H9 (cell line): ENCODE measurements around the gene ADAMTS16. TPM values are rescaled to one million over a fixed set of nuclear protein-coding genes. Genes with fewer than 3 reads are reported as not detected.

Experiments
- DNase-seq: peaks from one replicate; pipeline ENCODE4 v3.0.0-alpha.2; 2017
- H2AFZ ChIP-seq: one replicate; pipeline ENCODE4 v1.6.1; 2013; ENCODE audit warnings: mild to moderate bottlenecking, low read length, control low read depth, moderate library complexity
- H2AK5ac ChIP-seq: 2 replicates; pipeline ENCODE4 v1.6.1; 2013; ENCODE audit warnings: low read length, control low read depth, mixed read lengths; ENCODE audit not compliant: insufficient read length
- H2BK120ac ChIP-seq: one replicate; pipeline ENCODE4 v1.6.1; 2013; ENCODE audit warnings: low read depth, mild to moderate bottlenecking, low read length, control low read depth, inconsistent platforms; ENCODE audit not compliant: poor library complexity, severe bottlenecking
- H2BK12ac ChIP-seq: 2 replicates; pipeline ENCODE4 v1.6.1; 2013; ENCODE audit warnings: low read length, control low read depth, mixed read lengths, low read depth; ENCODE audit not compliant: insufficient read length
- H2BK15ac ChIP-seq: 2 replicates; pipeline ENCODE4 v1.6.1; 2013; ENCODE audit warnings: low read depth, low read length, control low read depth
- H2BK20ac ChIP-seq: one replicate; pipeline ENCODE4 v1.6.1; 2013; ENCODE audit warnings: low read depth, mild to moderate bottlenecking, low read length, control low read depth, inconsistent platforms; ENCODE audit not compliant: poor library complexity, severe bottlenecking
- H2BK5ac ChIP-seq: 2 replicates; pipeline ENCODE4 v1.6.1; 2013; ENCODE audit warnings: low read length, control low read depth, mixed read lengths; ENCODE audit not compliant: insufficient read length
- H3K14ac ChIP-seq: 2 replicates; pipeline ENCODE4 v1.6.1; 2013; ENCODE audit warnings: low read length, control low read depth; ENCODE audit not compliant: insufficient read depth
- H3K18ac ChIP-seq: 2 replicates; pipeline ENCODE4 v1.6.1; 2013; ENCODE audit warnings: low read depth, mild to moderate bottlenecking, mixed read lengths, low read length, control low read depth; ENCODE audit not compliant: insufficient read length
- H3K23ac ChIP-seq: 2 replicates; pipeline ENCODE4 v1.6.1; 2013; ENCODE audit warnings: low read length, control low read depth, mixed read lengths, low read depth; ENCODE audit not compliant: insufficient read length
- H3K23me2 ChIP-seq: 2 replicates; pipeline ENCODE4 v1.6.1; 2013; ENCODE audit warnings: low read depth, mild to moderate bottlenecking, mixed read lengths, low read length, control low read depth; ENCODE audit not compliant: insufficient read length, poor library complexity, severe bottlenecking
- H3K27ac ChIP-seq: 2 replicates; pipeline ENCODE4 v1.5.1; 2013; ENCODE audit warnings: low read length, control low read depth, mixed read lengths, low read depth; ENCODE audit not compliant: insufficient read length
- H3K27me3 ChIP-seq: 2 replicates; pipeline ENCODE4 v1.6.1; 2013; ENCODE audit warnings: low read length, control low read depth, inconsistent platforms; ENCODE audit not compliant: insufficient read depth
- H3K4ac ChIP-seq: 2 replicates; pipeline ENCODE4 v1.6.1; 2013; ENCODE audit warnings: low read depth, mild to moderate bottlenecking, control low read depth, inconsistent platforms, low read length, moderate library complexity
- H3K4me1 ChIP-seq: 2 replicates; pipeline ENCODE4 v1.6.1; 2013; ENCODE audit warnings: low read length, control low read depth, inconsistent platforms; ENCODE audit not compliant: insufficient read depth
- H3K4me2 ChIP-seq: 2 replicates; pipeline ENCODE4 v1.6.1; 2013; ENCODE audit warnings: low read length, control low read depth, mixed read lengths; ENCODE audit not compliant: insufficient read length, insufficient read depth
- H3K56ac ChIP-seq: 2 replicates; pipeline ENCODE4 v1.6.1; 2013; ENCODE audit warnings: low read depth, mild to moderate bottlenecking, mixed read lengths, low read length, control low read depth; ENCODE audit not compliant: insufficient read length
- H3K79me1 ChIP-seq: 2 replicates; pipeline ENCODE4 v1.6.1; 2013; ENCODE audit warnings: low read depth, mild to moderate bottlenecking, moderate library complexity, low read length, control low read depth, inconsistent platforms; ENCODE audit not compliant: insufficient read depth, poor library complexity, severe bottlenecking
- H3K79me2 ChIP-seq: 2 replicates; pipeline ENCODE4 v1.6.1; 2013; ENCODE audit warnings: low read length, control low read depth, inconsistent platforms; ENCODE audit not compliant: insufficient read depth
- H3K9ac ChIP-seq: 2 replicates; pipeline ENCODE4 v1.6.1; 2013; ENCODE audit warnings: low read length, control low read depth, mixed read lengths; ENCODE audit not compliant: insufficient read length; ENCODE audit errors: extremely low read depth
- H3K9me3 ChIP-seq: one replicate; pipeline ENCODE4 v1.6.1; 2013; ENCODE audit warnings: low read depth, low read length, inconsistent platforms; ENCODE audit not compliant: control insufficient read depth
- H3T11ph ChIP-seq: one replicate; pipeline ENCODE4 v1.6.1; 2013; ENCODE audit warnings: mild to moderate bottlenecking, low read length, control low read depth, inconsistent platforms
- H4K20me1 ChIP-seq: one replicate; pipeline ENCODE4 v1.6.1; 2013; ENCODE audit not compliant: control insufficient read depth, insufficient read length, insufficient read depth
- H4K5ac ChIP-seq: 2 replicates; pipeline ENCODE4 v1.6.1; 2013; ENCODE audit warnings: low read depth, mild to moderate bottlenecking, mixed read lengths, low read length, control low read depth; ENCODE audit not compliant: insufficient read length
- H4K8ac ChIP-seq: replicated peaks from 2 replicates; pipeline ENCODE4 v1.6.1; 2013; ENCODE audit warnings: low read length, control low read depth, mixed read lengths, low read depth; ENCODE audit not compliant: insufficient read length
- H4K91ac ChIP-seq: 2 replicates; pipeline ENCODE4 v1.6.1; 2013; ENCODE audit warnings: low read depth, mild to moderate bottlenecking, moderate library complexity, mixed read lengths, low read length, control low read depth; ENCODE audit not compliant: insufficient read length
- H3K27ac Mint-ChIP-seq, 3 experiments: 2 replicates in 2 of 3; 3 replicates in 1 of 3; pipeline ENCODE4 v1.8.0; 2020 to 2021; ENCODE audit warnings: mixed read lengths in 3 of 3, mild to moderate bottlenecking in 1 of 3, moderate library complexity in 1 of 3
- H3K27me3 Mint-ChIP-seq: 2 replicates; pipeline ENCODE4 v1.8.0; 2021; ENCODE audit warnings: low read depth, mild to moderate bottlenecking, moderate library complexity, mixed read lengths
- H3K36me3 Mint-ChIP-seq, 3 experiments: 2 replicates in 2 of 3; 3 replicates in 1 of 3; pipeline ENCODE4 v1.8.0; 2020 to 2021; ENCODE audit warnings: low read depth in 3 of 3, mixed read lengths in 3 of 3; ENCODE audit not compliant: insufficient read depth in 1 of 3
- H3K4me1 Mint-ChIP-seq, 2 experiments: 2 replicates each; pipeline ENCODE4 v1.8.0; 2020; ENCODE audit warnings: mixed read lengths in 2 of 2
- H3K4me3 Mint-ChIP-seq, 2 experiments: 2 replicates in 1 of 2; 3 replicates in 1 of 2; pipeline ENCODE4 v1.8.0; 2020 to 2021; ENCODE audit warnings: mild to moderate bottlenecking in 2 of 2, mixed read lengths in 2 of 2, moderate library complexity in 1 of 2
- H3K9me3 Mint-ChIP-seq, 2 experiments: 2 replicates in 1 of 2; 3 replicates in 1 of 2; pipeline ENCODE4 v1.8.0; 2020; ENCODE audit warnings: mild to moderate bottlenecking in 2 of 2, mixed read lengths in 2 of 2, moderate library complexity in 1 of 2
- CTCF ChIP-seq: fragments of 200-600 bp; sonication (generic); conservative IDR thresholded peaks from 3 replicates; pipeline ENCODE4 v1.8.0; 2021; ENCODE audit warnings: antibody characterized with exemption, mild to moderate bottlenecking
- WGBS: extraction: QIAGEN DNeasy Blood & Tissue Kit; methylation state at CpG from one replicate; pipeline ENCODE4 v1.1.7; 2013; ENCODE audit warnings: missing lambda C conversion rate, low lambda C conversion rate, mixed read lengths; ENCODE audit not compliant: insufficient read length; ENCODE audit errors: extremely low coverage; 5-methylcytosine and 5-hydroxymethylcytosine counted together
- total RNA-seq: library from RNA; stranded (reverse); gene quantifications from 2 replicates; pipeline ENCODE4 v1.2.1, GENCODE V29; 2021

ADAMTS16 gene
- total RNA-seq, 1 experiment from 2014 or later = 4.5 TPM

- WGBS = no CpG with 5 or more reads among the region's 4 CpGs
- no peak overlapping the region for H3K27ac Mint-ChIP-seq
- H2BK12ac ChIP-seq = no peak overlapping the region
Observed at GRCh38 chr5:5221724-5222123, 81.6 kb downstream of the ADAMTS16 start.

More at GRCh38 chr5:5221724-5222123, 81.6 kb downstream of the ADAMTS16 start:
- no peak for TF ChIP-seq CTCF
- no peaks in the 10 kb centered on the region for H3K27me3 Mint-ChIP-seq
- no peak overlapping the region for H4K5ac ChIP-seq
- no peak overlapping the region for H2AK5ac ChIP-seq
- no peak overlapping the region for H2BK120ac ChIP-seq
- DNase-seq = no peak
- no peak overlapping the region for H3K14ac ChIP-seq
- H2AFZ ChIP-seq = no peak overlapping the region
- no peak overlapping the region for H3K4me3 Mint-ChIP-seq
- no peak overlapping the region for H3T11ph ChIP-seq
- H3K27ac ChIP-seq = no peak overlapping the region
- H3K18ac ChIP-seq = no peak overlapping the region
- H3K23ac ChIP-seq = no peak overlapping the region
- H2BK5ac ChIP-seq = no peak overlapping the region
- H3K23me2 ChIP-seq = no peaks in the 10 kb centered on the region
- H3K79me1 ChIP-seq = no peaks in the 10 kb centered on the region
- H3K4ac ChIP-seq = no peak overlapping the region
- no peaks in the 10 kb centered on the region for H3K9me3 Mint-ChIP-seq
- no peak overlapping the region for H4K91ac ChIP-seq
- no peak overlapping the region for H3K56ac ChIP-seq
- H3K79me2 ChIP-seq = no peaks in the 10 kb centered on the region
- H2BK20ac ChIP-seq = no peak overlapping the region
- peaks cover 9 to 10% of the 10 kb centered on the region in 2 experiments; a peak in 3 of 4 replicates for H3K4me1 Mint-ChIP-seq
- no peaks in the 10 kb centered on the region; the same call in 1 of the 2 replicates for H3K4me1 ChIP-seq
- H3K9ac ChIP-seq = no peak overlapping the region
- H3K27me3 ChIP-seq = no peaks in the 10 kb centered on the region
- H4K8ac ChIP-seq = no peak overlapping the region
- H4K20me1 ChIP-seq = no peaks in the 10 kb centered on the region
- no peaks in the 10 kb centered on the region for H3K36me3 Mint-ChIP-seq
- H3K9me3 ChIP-seq = no peaks in the 10 kb centered on the region
- H3K4me2 ChIP-seq = no peak overlapping the region
- no peak overlapping the region for H2BK15ac ChIP-seq
